Lower leg skin (tissue), 4 donors: ENCODE measurements around the gene GEN1. TPM values are rescaled to one million over a fixed set of nuclear protein-coding genes. Genes with fewer than 3 reads are reported as not detected.

ENCODE experiments used
- DNase-seq, 2 donors: peaks; one replicate each; pipeline ENCODE4 v3.0.0-alpha.2; 2019; ENCODE audit warnings: low spot score in 2 of 2
- H3K4me3 ChIP-seq: fragments of 200-600 bp; sonication (generic); 2 replicates; pipeline ENCODE4 v1.5.1; 2017; ENCODE audit warnings: mild to moderate bottlenecking, low read depth; ENCODE audit not compliant: poor library complexity, severe bottlenecking
- POLR2A ChIP-seq, 2 donors: fragments of 450-650 bp; IDR thresholded peaks; one replicate each; pipeline ENCODE4 v1.6.1; 2016 to 2017; ENCODE audit warnings: antibody characterized with exemption in 2 of 2, mild to moderate bottlenecking in 1 of 2, moderate library complexity in 1 of 2
- WGBS, 2 donors: methylation state at CpG; one replicate each; pipeline ENCODE4 v1.1.5; 2018; 5-methylcytosine and 5-hydroxymethylcytosine counted together
- intact Hi-C: fragments of 100-400 bp; cut with DNase I; formaldehyde crosslinking; loops from one replicate; pipeline ENCODE4 v1.15.0; 2023; ENCODE audit warnings: low total_unique reads
- total RNA-seq, 4 donors: library from RNA; depleted of rRNA; stranded (reverse); fragments of >200 nt; gene quantifications; one replicate each; pipeline ENCODE4 v1.1.0, GENCODE V29; 2016
- TF ChIP-seq, protein P1 (sequence below), 3 donors: fragments of 450-650 bp; IDR thresholded peaks; one replicate each; pipeline ENCODE4 v1.5.1; 2016; ENCODE audit warnings: antibody characterized with exemption in 3 of 3, mild to moderate bottlenecking in 3 of 3, moderate library complexity in 2 of 3

The GEN1 gene
- total RNA-seq: 10 to 100 TPM in 1 of 4 donors, 1 to 10 TPM in 3; 4.9 to 10.6 (median 5.3) TPM

GRCh38 chr2:17753803-17754663 is at the start of gene GEN1, which contains the start of gene SMC6:
GEN1 (plus strand) TSS chr2:17754138; CDS start chr2:17759944, 5,806 bp downstream.
SMC6 (minus strand) TSS chr2:17753810; CDS start chr2:17745946, 7,864 bp downstream.
- intact Hi-C loops: no loop called here
- peak within 1 kb of the TSS; percentile 90 for H3K4me3 ChIP-seq
- TF ChIP-seq, protein P1, sequence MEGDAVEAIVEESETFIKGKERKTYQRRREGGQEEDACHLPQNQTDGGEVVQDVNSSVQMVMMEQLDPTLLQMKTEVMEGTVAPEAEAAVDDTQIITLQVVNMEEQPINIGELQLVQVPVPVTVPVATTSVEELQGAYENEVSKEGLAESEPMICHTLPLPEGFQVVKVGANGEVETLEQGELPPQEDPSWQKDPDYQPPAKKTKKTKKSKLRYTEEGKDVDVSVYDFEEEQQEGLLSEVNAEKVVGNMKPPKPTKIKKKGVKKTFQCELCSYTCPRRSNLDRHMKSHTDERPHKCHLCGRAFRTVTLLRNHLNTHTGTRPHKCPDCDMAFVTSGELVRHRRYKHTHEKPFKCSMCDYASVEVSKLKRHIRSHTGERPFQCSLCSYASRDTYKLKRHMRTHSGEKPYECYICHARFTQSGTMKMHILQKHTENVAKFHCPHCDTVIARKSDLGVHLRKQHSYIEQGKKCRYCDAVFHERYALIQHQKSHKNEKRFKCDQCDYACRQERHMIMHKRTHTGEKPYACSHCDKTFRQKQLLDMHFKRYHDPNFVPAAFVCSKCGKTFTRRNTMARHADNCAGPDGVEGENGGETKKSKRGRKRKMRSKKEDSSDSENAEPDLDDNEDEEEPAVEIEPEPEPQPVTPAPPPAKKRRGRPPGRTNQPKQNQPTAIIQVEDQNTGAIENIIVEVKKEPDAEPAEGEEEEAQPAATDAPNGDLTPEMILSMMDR (IDR thresholded peaks at IDR 0.05): no peak
- TF ChIP-seq POLR2A (IDR thresholded peaks at IDR 0.05): no peak
- whole genome bisulfite sequencing, 2 donors: 0% methylated on average over 66 to 67 of the region's 76 CpGs
- DNase-seq: peak; percentile 88 to 97

- H3K4me3 ChIP-seq: no peak overlapping the region
- no peak for DNase-seq
- WGBS, 2 donors: 94 to 95% methylated on average over 4 of the region's 4 CpGs
- intact Hi-C loops: no loop called here
- TF ChIP-seq POLR2A (IDR thresholded peaks at IDR 0.05): no peak
- TF ChIP-seq, protein P1 (IDR thresholded peaks at IDR 0.05): no peak
These were observed 47.1 kb upstream of the GEN1 start for GRCh38 chr2:17706845-17707244.

GRCh38 chr2:17708501-17708900 is 45.4 kb upstream of the GEN1 start:
- intact Hi-C loops: no loop called here
- no peak overlapping the region for H3K4me3 ChIP-seq
- DNase-seq: no peak
- TF ChIP-seq, protein P1 (IDR thresholded peaks at IDR 0.05): no peak
- no peak for TF ChIP-seq POLR2A (IDR thresholded peaks at IDR 0.05)
- WGBS, 2 donors: 93 to 98% methylated on average over 1 of the region's 1 CpG

- TF ChIP-seq, protein P1 (IDR thresholded peaks at IDR 0.05): no peak
- no peak for TF ChIP-seq POLR2A (IDR thresholded peaks at IDR 0.05)
- intact Hi-C loops: no loop called here
- 72 to 86% methylated on average over 2 of the region's 2 CpGs for WGBS, 2 donors
- H3K4me3 ChIP-seq: no peak overlapping the region
- DNase-seq: no peak
These were observed 44.0 kb upstream of the GEN1 start for GRCh38 chr2:17709897-17710296.

DNA sequence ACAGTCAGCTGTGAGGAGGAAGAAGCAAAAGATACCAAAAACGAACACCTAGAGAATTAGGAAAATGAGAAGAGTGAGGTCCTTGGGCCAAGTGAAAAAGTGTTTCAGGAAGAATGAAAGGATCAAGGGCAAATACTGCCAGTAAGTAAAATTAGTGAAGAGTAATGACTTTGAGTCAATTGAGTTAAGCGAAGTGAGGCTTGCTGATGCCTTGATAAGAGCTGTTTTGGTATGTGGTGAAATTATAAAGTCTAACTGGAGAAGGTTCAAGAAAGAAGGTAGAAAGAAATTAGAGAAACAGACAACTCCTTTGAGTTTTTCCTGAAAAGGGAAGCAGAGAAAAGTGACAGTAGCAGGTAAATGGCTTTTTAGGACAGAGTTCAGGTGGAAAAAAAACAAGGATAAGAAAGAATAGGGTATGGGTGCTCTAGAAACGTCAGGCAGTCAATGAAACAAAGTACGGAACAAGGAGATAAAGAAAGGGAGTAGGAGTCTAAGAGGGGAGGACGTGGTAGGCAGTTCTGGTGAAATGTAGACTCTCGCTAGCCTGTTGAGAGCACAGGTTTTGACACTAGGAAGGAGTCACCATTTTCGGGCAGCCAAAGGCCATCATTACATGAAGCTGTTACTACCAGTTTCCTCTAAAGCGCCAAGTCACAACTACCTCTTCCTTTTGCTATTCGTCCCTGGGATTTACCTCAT is 43.2 kb upstream of the GEN1 start:
- WGBS, 2 donors: 93 to 94% methylated on average over 9 of the region's 9 CpGs
- DNase-seq: no peak
- TF ChIP-seq POLR2A (IDR thresholded peaks at IDR 0.05): no peak
- TF ChIP-seq, protein P1 (IDR thresholded peaks at IDR 0.05): no peak
- intact Hi-C loops: no loop called here
- H3K4me3 ChIP-seq: no peak overlapping the region
